Stimulated activated effector memory CD8-positive, alpha-beta T cell treated with anti-CD3 and anti-CD28 coated beads, Interleukin-12 subunit alpha, Interleukin-12 subunit beta, amount 100 ng/mL, for 72 hours (primary cell): ENCODE measurements around the gene CCDC159.
"Not testable (repeated sequence)": the region's sequence is repeated elsewhere in the genome, so short reads cannot be mapped to it uniquely, and the experiment has no call there.

Experiments used
- ATAC-seq: fragments of 150-1000 bp; cut with Tn5 transposase; 2 replicates; pipeline ENCODE4 v1.10.0; 2021
- DNase-seq, 2 donors: peaks; one replicate each; pipeline ENCODE4 v3.0.0; 2021 to 2022; ENCODE audit warnings: low spot score in 2 of 2
- H3K27ac Mint-ChIP-seq: one replicate; pipeline ENCODE4 v1.8.0; 2022; ENCODE audit warnings: mild to moderate bottlenecking, mixed read lengths
- H3K36me3 Mint-ChIP-seq: one replicate; pipeline ENCODE4 v1.8.0; 2022; ENCODE audit warnings: mild to moderate bottlenecking, mixed read lengths
- H3K4me1 Mint-ChIP-seq: one replicate; pipeline ENCODE4 v1.8.0; 2022; ENCODE audit warnings: mixed read lengths
- H3K4me3 Mint-ChIP-seq: one replicate; pipeline ENCODE4 v1.8.0; 2022; ENCODE audit warnings: mild to moderate bottlenecking, mixed read lengths
- H3K9me3 Mint-ChIP-seq: one replicate; pipeline ENCODE4 v1.8.0; 2022; ENCODE audit warnings: mixed read lengths

CCDC159 gene

GRCh38 chr19:11373885-11374432, 27.6 kb downstream of the CCDC159 start:
- Mint-ChIP-seq H3K36me3 (peaks cover 37% of the 10 kb centered on the region), H3K27ac (no peak overlapping the region), H3K9me3 (no peaks in the 10 kb centered on the region), H3K4me1 (peaks cover 31% of the 10 kb centered on the region), H3K4me3 (no peak overlapping the region)
- DNase-seq: no peak
- ATAC-seq: no peak

- DNase-seq (peak; percentile 93 to 97), ATAC-seq (peak; percentile 94)
- H3K4me3 Mint-ChIP-seq: no peak within 1 kb of the TSS
- H3K9me3 Mint-ChIP-seq: no peaks in the 10 kb centered on the region
- peaks cover 37% of the 10 kb centered on the region for H3K36me3 Mint-ChIP-seq
- H3K27ac Mint-ChIP-seq: no peak within 1 kb of the TSS
- H3K4me1 Mint-ChIP-seq: peaks cover 31% of the 10 kb centered on the region
Measured at GRCh38 chr19:11374433-11375142, 28.3 kb downstream of the CCDC159 start, which contains the start of gene SWSAP1. Gene SWSAP1 (plus strand): TSS chr19:11374666. CDS start chr19:11374681, 15 bp downstream.

- Mint-ChIP-seq H3K36me3 (peaks cover 44% of the 10 kb centered on the region), H3K4me1 (peaks cover 38% of the 10 kb centered on the region), H3K9me3 (no peaks in the 10 kb centered on the region), H3K27ac (no peak overlapping the region), H3K4me3 (no peak overlapping the region)
- ATAC-seq (peak; percentile 54), DNase-seq (peak; percentile 44 to 83)
Measured at GRCh38 chr19:11375143-11375948, 29.0 kb downstream of the CCDC159 start.

GRCh38 chr19:11377237-11377636, 30.9 kb downstream of the CCDC159 start:
- H3K27ac Mint-ChIP-seq: peak overlapping the region; percentile 15
- peaks cover 49% of the 10 kb centered on the region for H3K4me1 Mint-ChIP-seq
- DNase-seq (no peak), ATAC-seq (no peak)
- no peaks in the 10 kb centered on the region for H3K9me3 Mint-ChIP-seq
- H3K36me3 Mint-ChIP-seq: peaks cover 46% of the 10 kb centered on the region
- H3K4me3 Mint-ChIP-seq: no peak overlapping the region

GRCh38 chr19:11377756-11378155, 31.4 kb downstream of the CCDC159 start:
- H3K4me1 Mint-ChIP-seq: peaks cover 53% of the 10 kb centered on the region
- H3K27ac Mint-ChIP-seq: peak overlapping the region; percentile 15
- DNase-seq (no peak), ATAC-seq (no peak)
- peaks cover 46% of the 10 kb centered on the region for H3K36me3 Mint-ChIP-seq
- H3K9me3 Mint-ChIP-seq: no peaks in the 10 kb centered on the region
- H3K4me3 Mint-ChIP-seq: no peak overlapping the region

GRCh38 chr19:11378319-11379189, 32.2 kb downstream of the CCDC159 start:
- peak overlapping the region; percentile 22 for H3K4me3 Mint-ChIP-seq
- peaks cover 46% of the 10 kb centered on the region for H3K36me3 Mint-ChIP-seq
- DNase-seq (no peak), ATAC-seq (no peak)
- H3K9me3 Mint-ChIP-seq: no peaks in the 10 kb centered on the region
- peak overlapping the region; percentile 61 for H3K27ac Mint-ChIP-seq
- H3K4me1 Mint-ChIP-seq: peaks cover 58% of the 10 kb centered on the region

GRCh38 chr19:11379269-11379845, 33.0 kb downstream of the CCDC159 start:
- Mint-ChIP-seq H3K36me3 (peaks cover 46% of the 10 kb centered on the region), H3K4me3 (peak overlapping the region; percentile 83), H3K4me1 (peaks cover 58% of the 10 kb centered on the region)
- not testable (repeated sequence) for H3K27ac Mint-ChIP-seq, ATAC-seq, DNase-seq, H3K9me3 Mint-ChIP-seq

GRCh38 chr19:11379857-11380350, 33.6 kb downstream of the CCDC159 start:
- Mint-ChIP-seq H3K36me3 (peaks cover 46% of the 10 kb centered on the region), H3K4me1 (peaks cover 58% of the 10 kb centered on the region), H3K4me3 (peak overlapping the region; percentile 83), H3K27ac (peak overlapping the region; percentile 96), H3K9me3 (no peaks in the 10 kb centered on the region)
- no peak for ATAC-seq
- no peak for DNase-seq

GRCh38 chr19:11380653-11381537, 34.6 kb downstream of the CCDC159 start:
- peaks cover 53% of the 10 kb centered on the region for H3K4me1 Mint-ChIP-seq
- ATAC-seq (peak; percentile 87), DNase-seq (peak; percentile 84 to 98)
- H3K27ac Mint-ChIP-seq: peak overlapping the region; percentile 96
- H3K36me3 Mint-ChIP-seq: peaks cover 41% of the 10 kb centered on the region
- no peaks in the 10 kb centered on the region for H3K9me3 Mint-ChIP-seq
- peak overlapping the region; percentile 83 for H3K4me3 Mint-ChIP-seq

GRCh38 chr19:11382898-11383705, 36.8 kb downstream of the CCDC159 start:
- Mint-ChIP-seq H3K4me1 (peaks cover 36% of the 10 kb centered on the region), H3K27ac (peak overlapping the region; percentile 63), H3K36me3 (peaks cover 22% of the 10 kb centered on the region), H3K9me3 (no peaks in the 10 kb centered on the region), H3K4me3 (peak overlapping the region; percentile 83)
- ATAC-seq (no peak), DNase-seq (peak; percentile 47 to 77)

GRCh38 chr19:11383706-11384048, 37.4 kb downstream of the CCDC159 start:
- DNase-seq (no peak), ATAC-seq (no peak)
- Mint-ChIP-seq H3K9me3 (no peaks in the 10 kb centered on the region), H3K27ac (no peak overlapping the region), H3K36me3 (peaks cover 16% of the 10 kb centered on the region), H3K4me3 (peak overlapping the region; percentile 83), H3K4me1 (peaks cover 30% of the 10 kb centered on the region)

GRCh38 chr19:11384778-11385129, 38.4 kb downstream of the CCDC159 start:
- no peaks in the 10 kb centered on the region for H3K9me3 Mint-ChIP-seq
- peaks cover 13% of the 10 kb centered on the region for H3K36me3 Mint-ChIP-seq
- H3K27ac Mint-ChIP-seq: no peak overlapping the region
- H3K4me3 Mint-ChIP-seq: no peak overlapping the region
- DNase-seq (no peak), ATAC-seq (no peak)
- peaks cover 26% of the 10 kb centered on the region for H3K4me1 Mint-ChIP-seq
